HG02623 (cell line): ENCODE measurements around the gene EPN1.

Experiments
- ATAC-seq: cut with Tn5 transposase; IDR thresholded peaks from one replicate; pipeline ENCODE4 v1.9.1; 2021; ENCODE audit warnings: moderate library complexity; ENCODE audit not compliant: unreplicated experiment

EPN1 gene

DNA sequence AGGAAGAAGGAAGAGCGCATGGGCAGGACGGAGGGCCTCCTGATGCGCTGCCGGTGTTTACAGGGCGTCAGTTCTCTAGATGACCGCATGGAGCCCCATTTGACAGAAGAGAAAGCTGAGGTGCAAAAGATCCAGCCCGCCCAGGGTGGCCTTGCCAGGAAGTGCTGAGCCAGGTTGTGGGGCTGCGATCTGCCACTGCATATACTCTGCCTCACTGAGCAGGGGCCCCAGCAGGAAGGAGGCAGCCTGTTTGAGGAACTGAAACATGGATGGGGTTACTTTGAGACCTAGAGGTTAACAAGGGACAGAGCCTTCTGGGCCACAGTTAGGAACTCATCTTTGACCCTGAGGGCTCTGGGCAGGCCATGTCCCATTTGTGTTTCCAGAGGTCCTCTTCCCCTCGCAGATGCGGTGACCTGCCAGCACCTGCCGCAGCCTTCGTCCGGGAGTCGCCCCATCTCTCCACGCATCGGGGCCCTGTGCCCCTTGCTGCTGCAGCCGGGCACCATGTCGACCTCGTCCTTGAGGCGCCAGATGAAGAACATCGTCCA is 3.2 kb downstream of the EPN1 start:
- ATAC-seq = peak; percentile 59

DNA sequence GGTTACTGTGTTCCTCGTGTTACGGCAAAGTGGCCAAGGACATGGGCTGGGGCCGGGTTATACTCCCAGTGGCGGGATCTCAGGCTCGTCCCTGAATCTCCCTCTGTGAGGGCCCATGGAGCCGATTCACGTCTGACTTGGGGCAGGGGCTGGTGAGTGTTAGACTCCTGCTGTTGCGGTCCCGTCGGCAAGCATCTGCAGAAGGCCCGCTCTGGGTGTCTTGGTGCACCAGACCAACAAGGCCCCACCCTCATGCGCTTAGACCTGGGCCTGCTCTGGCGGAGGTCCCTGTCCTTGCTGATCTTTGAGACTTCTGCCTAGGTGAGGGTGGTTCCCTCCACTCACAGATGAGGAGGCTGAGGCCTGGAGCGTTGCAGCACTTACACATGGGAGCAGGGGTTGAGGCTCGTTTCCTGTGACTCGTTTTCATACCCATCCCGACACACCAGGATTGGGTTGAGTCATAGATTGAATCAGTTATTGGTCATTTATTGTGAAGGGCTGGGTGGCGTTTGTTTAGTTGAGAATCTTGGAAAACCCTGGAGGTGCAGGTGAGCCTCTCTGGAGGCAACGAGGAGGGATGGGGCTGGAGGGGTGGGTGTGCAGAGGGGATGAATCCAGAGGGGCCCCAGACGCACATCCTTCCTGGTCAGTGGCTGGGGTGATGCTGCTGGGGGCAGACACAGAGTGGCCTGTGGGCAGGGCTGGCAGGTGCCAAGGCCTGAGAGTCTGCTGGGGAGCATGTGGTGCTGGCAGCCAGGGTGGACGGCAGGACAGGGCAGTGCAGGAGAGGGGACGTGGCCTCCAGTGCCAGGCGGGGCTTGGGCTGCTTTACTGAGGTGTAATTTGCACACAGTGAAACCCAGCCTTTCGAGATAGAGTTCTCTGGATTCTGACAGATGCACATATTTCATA is 4.6 kb downstream of the EPN1 start:
- ATAC-seq = no peak

- ATAC-seq = no peak
Measured at GRCh38 chr19:55680339-55681130, 5.5 kb downstream of the EPN1 start.

DNA sequence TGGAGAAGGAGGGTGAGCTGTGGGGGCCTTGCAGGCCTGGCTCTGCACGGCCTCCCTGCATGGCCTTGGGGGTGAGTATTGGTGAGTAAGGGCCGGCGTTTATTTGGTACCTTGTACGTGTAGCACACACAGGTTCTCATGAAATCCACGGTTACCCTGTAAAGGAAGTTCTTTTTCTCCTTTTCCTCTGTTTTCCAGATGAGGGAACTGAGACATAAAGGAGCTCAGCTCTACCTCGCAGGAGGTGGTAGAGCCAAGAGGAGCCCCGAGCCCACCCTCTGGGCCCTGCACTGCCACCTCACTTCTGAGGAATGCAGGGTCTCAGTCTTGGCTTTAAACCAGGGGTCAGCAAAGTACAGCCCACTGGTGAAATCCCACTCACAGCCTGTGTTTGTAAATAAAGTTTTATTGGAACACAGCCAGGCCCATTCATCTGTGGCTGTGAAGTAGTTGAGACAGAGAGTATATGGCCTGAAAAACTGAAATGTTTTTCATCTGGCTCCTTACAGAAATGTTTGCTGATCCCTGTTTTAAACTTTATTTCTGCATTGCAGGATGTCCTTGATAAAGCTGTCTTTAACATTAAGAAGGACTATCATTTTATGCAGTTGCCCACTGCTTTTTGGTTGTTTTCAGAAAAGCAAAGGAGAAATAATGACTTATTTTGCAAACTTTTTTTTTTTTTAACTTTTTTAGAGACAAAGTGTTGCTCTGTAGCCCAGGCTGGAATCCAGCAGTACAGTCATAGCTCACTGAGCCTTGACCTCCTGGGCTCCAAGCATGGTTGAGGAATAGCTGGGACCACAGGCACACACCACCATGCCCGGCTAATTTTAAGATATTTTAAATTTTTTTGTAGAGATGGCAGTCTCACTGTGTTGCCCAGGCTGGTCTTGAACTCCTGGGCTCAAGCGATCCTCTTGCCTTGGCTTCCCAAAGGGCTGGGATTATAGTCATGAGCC is 6.4 kb downstream of the EPN1 start:
- ATAC-seq = no peak

DNA sequence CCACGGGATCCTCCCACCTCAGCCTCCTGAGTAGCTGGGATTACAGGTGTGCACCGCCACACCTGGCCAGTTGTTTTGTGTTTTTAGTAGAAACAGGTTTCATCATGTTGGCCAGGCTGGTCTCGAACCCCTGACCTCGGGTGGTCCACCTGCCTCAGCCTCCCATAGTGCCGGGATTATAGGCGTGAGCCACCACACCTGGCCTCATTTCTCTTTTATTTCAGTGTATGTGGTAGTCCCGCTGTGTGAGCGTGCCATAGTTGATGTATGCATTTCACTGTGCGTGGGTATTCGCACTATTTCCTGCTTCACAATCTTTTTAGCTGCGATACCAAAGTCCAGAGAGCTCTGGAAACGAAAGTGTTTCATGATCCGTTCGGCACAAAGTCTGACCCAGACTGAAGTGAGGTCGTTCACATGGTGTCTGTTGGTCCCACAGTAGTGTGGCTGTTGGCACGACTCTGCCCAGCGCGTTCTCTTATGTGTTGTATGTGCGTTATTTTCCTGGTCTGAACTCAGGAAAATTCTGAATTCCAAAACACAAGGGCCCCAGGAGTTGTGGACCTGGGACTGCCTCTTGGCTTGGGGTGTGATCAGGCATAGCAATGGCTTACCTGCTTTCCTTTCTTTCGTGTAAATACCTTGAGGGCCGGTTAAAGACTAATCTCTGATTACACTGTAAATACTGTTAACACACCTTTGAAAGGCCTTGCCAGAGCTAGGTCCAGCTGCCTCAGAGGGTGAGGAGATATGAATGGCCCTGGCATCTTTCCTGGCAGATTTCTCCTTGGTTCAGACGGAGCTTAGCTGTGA is 8.6 kb downstream of the EPN1 start:
- no peak for ATAC-seq

DNA sequence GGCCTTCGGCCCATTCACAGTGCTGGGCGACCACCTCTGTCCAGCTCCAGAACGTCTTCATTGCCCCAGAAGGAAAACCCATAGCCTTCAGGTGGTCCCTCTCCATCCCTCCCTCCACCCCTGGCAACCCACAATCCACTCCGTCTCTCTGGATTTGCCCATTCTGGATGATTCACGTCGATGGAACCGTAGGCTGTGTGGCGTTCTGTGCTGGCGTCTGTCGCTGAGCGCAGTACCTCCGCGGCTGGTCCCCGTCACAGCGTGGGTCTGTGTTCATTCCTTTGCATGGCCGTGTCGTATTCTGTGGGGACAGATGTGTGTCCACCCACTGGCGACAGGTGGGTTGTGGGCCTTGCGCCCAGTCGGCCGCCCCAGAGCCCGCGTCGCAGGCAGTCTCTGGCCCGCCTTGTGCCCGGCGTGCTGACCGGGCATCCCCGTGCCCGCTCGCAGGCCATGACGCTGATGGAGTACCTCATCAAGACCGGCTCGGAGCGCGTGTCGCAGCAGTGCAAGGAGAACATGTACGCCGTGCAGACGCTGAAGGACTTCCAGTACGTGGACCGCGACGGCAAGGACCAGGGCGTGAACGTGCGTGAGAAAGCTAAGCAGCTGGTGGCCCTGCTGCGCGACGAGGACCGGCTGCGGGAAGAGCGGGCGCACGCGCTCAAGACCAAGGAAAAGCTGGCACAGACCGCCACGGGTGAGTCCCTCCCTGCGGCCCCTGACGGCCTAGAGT is 10.1 kb downstream of the EPN1 start:
- no peak for ATAC-seq

DNA sequence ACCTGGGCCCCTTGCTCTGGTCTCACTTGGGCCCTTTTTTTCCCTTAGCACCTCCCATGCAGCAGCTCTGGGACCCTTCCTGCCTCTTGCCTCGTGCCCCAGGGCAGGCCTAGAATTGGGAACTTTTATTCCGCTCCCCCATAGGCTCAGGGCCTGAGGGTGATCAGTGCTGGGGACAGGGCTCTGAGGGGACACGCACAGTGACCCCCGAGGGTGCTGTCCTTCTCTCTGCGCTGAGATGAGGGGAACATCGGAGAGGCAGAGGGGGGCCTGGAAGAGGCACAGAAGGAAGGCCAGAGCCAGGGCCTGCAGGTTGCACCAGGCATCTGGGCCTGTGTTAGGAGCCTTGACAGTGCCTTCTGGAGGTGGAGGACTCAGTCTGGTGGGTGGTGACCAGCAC is 10.8 kb downstream of the EPN1 start:
- ATAC-seq = no peak

GRCh38 chr19:55686311-55687050 is 11.5 kb downstream of the EPN1 start:
- ATAC-seq = no peak

DNA sequence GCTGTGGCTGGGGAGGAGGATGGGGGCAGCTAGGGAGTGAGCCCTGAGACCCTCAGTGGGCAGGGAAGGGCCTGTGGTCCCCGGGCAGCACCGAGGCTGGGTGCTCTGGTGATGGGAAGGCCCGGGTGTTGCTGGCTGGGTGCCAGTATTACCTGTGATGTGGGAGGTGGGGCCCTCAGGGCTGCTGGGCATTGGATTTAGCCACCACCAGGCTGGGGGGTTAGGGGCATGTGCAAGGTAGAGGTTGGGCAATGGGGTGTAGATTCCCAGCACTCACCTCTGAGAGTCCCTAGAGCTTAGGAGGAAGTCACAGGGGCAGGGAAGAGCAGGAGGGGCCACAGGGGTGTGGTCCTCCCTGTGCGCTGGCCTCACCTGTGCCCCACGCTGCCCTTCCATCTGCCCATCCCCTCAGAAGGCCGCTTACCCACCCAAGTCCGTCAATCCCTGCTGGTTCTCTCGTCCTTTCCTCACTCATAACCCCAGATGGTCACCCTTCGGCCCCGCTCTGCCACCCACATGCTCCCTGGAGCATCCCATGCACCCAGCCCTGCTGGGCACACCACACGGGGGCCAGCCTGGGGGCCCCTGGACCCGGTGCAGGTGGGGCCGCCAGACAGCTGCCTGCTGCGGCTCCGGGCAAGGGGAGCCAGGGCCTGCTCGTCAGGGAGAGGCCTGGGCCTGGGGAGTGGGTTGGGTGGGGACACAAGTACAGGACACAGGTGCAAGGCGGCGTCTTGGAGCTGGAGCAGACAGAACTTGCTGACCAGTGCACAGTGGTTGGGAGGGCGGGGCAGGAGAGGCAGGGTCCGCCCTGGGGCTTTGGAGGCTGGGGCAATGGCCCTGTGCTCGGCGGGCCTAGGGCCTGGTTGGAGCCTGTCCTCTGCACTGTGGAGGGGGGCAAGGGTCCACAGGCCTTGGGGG is 12.5 kb downstream of the EPN1 start:
- no peak for ATAC-seq

DNA sequence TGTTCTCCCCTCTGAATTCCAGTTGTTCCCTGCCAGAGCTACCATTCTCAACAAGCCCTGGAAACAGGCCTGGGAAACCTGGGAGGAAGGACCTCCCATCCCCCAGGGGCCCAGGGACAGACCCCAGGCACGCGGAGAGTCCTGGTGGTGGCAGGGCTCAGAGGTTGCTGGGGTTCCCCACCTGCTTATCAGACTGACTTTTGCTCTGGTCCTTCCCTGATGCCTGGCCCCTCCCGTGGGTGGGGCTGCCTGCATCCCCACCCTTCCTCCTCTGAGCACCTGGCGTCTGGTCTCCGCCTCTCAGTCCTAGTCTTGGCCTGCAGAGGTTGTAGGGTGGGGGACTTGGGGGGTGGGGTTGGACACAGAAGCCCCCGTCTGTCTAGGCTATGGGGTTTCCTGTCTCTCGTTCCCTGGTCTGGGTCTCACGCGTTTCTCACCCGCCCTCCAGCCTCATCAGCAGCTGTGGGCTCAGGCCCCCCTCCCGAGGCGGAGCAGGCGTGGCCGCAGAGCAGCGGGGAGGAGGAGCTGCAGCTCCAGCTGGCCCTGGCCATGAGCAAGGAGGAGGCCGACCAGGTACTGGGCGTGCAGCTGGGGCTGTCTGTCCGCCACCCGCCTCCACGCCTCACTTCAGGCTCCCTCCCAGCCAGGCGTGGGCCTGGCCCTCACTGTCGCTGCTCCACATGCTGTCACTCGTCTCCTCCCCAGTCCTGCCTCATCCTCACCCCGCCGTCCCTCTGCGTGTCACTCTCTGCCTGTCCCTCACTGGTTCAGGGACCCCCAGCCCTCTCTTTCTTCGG is 13.6 kb downstream of the EPN1 start:
- no peak for ATAC-seq

DNA sequence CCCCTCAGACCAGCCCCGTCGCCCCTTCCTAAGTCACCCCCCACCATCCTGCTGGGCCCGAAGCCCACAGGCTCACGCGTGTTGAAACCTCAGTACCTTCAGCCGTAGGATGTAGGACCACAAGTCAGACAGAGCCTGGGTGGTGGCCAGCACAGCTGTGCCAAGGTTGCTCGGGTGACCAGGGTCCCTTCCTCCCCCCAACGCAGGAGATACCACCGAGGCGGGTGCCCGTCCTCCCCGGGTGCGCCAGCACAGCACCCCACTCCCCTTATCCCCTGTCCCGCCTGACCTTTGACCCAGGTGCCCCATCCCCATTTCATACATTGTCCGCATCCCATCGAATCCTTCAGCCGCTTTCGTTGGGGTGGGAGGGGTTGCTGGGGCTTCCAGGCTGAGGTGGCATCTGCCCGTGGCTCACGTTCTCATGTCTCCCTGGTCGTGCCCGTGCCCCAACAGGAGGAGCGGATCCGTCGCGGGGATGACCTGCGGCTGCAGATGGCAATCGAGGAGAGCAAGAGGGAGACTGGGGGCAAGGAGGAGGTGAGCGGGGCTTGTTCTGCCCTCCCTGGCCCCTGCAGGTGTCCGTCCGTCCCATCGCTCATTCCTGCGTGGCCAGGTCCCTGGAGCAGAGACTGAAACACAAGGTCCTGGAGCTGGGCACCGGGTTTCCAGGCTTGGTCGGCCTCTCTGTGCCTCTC is 14.5 kb downstream of the EPN1 start:
- no peak for ATAC-seq

- ATAC-seq = no peak
Measured at GRCh38 chr19:55690109-55690768, 15.2 kb downstream of the EPN1 start.

- no peak for ATAC-seq
Measured at GRCh38 chr19:55690769-55691545, 15.9 kb downstream of the EPN1 start.

DNA sequence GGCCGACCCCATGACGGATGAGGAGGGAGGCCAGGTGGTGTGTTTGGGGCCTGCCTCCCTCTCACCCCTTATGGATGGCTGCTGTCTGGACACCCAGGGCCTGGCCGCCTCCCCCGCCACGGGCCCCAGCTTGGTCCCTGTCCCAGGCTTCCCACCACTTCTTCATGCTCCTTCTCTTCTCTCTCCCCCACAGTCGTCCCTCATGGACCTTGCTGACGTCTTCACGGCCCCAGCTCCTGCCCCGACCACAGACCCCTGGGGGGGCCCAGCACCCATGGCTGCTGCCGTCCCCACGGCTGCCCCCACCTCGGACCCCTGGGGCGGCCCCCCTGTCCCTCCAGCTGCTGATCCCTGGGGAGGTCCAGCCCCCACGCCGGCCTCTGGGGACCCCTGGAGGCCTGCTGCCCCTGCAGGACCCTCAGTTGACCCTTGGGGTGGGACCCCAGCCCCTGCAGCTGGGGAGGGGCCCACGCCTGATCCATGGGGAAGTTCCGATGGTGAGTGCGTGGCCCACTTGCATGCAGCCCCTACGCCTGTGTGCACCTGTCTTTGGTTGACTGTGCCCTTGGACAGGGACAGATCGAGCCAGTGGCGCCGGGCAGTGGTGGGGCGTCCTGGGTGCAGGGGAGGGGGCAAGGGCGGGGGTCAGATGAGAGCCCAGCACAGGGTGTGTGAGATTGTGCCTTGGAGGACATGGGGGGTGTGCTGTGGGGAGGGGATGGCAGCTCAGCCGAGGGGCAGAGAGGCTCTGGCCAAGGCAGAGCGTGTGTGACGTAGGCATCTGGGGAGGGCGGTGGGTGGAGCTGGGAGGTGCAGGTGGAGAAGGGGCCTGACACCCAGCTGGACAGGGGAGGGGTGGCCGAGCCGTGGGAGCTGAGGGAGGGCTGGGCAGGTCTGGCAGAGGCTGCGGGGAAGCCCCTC is 16.8 kb downstream of the EPN1 start:
- ATAC-seq = no peak
